ENCODE data around the gene CNGA1. TPM values are rescaled to one million over a fixed set of nuclear protein-coding genes. Genes with fewer than 3 reads are reported as not detected.

The CNGA1 gene
- total and polyA plus RNA-seq, 4 donors, result 3.9 to 41.3 (median 17.1) TPM

DNA sequence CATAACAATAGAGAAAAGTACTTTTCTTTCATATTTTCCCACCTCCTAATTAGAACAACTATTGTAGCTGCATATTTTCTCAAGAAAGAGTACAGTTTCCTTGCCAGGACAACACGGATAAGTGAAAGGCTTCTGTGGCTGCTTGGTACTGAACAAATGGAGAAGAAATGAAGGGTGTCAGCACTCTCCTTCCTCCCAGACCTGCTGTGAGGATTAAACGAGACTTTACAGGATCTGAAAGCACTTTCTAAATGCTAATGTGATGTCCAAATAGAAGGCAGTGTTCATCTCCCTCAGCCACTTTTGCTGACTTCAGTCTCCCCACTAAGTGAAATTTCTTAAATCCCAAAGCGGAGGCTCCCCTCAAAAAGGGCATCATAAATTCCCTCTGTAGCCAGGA is 14.0 kb upstream of the CNGA1 start:
- no peak overlapping the region for H3K27ac ChIP-seq (ENCODE audit: low read depth in 1 of 2, low read length in 2 of 2)
- TF ChIP-seq MAX (IDR thresholded peaks at IDR 0.05) (no peak), HNF4G (IDR thresholded peaks at IDR 0.05) (no peak), NR2F2 (IDR thresholded peaks at IDR 0.05) (no peak), JUND (IDR thresholded peaks at IDR 0.05) (no peak), RAD21 (IDR thresholded peaks at IDR 0.05) (no peak), ZBTB33 (IDR thresholded peaks at IDR 0.05) (no peak), FOXA2 (IDR thresholded peaks at IDR 0.05) (no peak), CTCF (IDR thresholded peaks at IDR 0.05; ENCODE audit: low read depth, low read length, missing input control) (no peak), FOXA1 (IDR thresholded peaks at IDR 0.05) (no peak), EGR1 (IDR thresholded peaks at IDR 0.05; ENCODE audit: low read depth in 2 of 2) (no peak), RXRA (IDR thresholded peaks at IDR 0.05) (no peak)
- TF ChIP-seq, protein P1, sequence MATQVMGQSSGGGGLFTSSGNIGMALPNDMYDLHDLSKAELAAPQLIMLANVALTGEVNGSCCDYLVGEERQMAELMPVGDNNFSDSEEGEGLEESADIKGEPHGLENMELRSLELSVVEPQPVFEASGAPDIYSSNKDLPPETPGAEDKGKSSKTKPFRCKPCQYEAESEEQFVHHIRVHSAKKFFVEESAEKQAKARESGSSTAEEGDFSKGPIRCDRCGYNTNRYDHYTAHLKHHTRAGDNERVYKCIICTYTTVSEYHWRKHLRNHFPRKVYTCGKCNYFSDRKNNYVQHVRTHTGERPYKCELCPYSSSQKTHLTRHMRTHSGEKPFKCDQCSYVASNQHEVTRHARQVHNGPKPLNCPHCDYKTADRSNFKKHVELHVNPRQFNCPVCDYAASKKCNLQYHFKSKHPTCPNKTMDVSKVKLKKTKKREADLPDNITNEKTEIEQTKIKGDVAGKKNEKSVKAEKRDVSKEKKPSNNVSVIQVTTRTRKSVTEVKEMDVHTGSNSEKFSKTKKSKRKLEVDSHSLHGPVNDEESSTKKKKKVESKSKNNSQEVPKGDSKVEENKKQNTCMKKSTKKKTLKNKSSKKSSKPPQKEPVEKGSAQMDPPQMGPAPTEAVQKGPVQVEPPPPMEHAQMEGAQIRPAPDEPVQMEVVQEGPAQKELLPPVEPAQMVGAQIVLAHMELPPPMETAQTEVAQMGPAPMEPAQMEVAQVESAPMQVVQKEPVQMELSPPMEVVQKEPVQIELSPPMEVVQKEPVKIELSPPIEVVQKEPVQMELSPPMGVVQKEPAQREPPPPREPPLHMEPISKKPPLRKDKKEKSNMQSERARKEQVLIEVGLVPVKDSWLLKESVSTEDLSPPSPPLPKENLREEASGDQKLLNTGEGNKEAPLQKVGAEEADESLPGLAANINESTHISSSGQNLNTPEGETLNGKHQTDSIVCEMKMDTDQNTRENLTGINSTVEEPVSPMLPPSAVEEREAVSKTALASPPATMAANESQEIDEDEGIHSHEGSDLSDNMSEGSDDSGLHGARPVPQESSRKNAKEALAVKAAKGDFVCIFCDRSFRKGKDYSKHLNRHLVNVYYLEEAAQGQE (IDR thresholded peaks at IDR 0.05), result no peak
- H3K4me3 ChIP-seq (ENCODE audit: low read depth in 1 of 3, low read length in 3 of 3), result no peak overlapping the region
- no peaks in the 10 kb centered on the region for H3K27me3 ChIP-seq (ENCODE audit: control insufficient read depth in 4 of 4, insufficient read depth in 4 of 4, low read length in 3 of 4)
- no peak overlapping the region for H3K9ac ChIP-seq (ENCODE audit: low read depth in 1 of 2, low read length in 2 of 2)
- peaks cover 0 to 19% (median 10%) of the 10 kb centered on the region in 4 donors for H3K36me3 ChIP-seq (ENCODE audit: control insufficient read depth in 4 of 4, insufficient read depth in 3 of 4, low read depth in 1 of 4, low read length in 3 of 4)
- WGBS, result 83% methylated on average over 3 of the region's 3 CpGs
- no peak for DNase-seq (ENCODE audit: low spot score)
- H3K4me1 ChIP-seq (ENCODE audit: control insufficient read depth in 4 of 4, insufficient read depth in 4 of 4, low read length in 3 of 4), result peaks cover 9 to 21% (median 11%) of the 10 kb centered on the region in 4 donors
- H3K9me3 ChIP-seq (ENCODE audit: control insufficient read depth in 4 of 4, low read length in 3 of 4), result no peaks in the 10 kb centered on the region

DNA sequence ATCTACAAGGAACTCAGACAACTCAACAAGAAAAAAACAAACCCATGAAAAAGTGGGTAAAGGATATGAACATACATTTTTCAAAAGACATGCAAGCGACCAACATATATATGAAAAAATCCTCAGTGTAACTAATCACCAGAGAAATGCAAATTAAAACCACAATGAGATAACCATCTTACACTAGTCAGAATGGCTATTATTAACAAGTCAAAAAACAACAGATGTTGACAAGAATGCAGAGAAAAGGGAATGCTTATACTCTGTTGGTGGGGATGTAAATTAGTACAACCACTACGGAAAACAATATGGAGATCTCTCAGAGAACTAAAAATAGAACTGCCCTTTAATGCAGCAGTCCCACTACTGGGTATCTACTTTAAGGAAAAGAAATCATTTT is 12.2 kb upstream of the CNGA1 start:
- Histone ChIP-seq H3K4me1 (ENCODE audit: control insufficient read depth in 4 of 4, insufficient read depth in 4 of 4, low read length in 3 of 4) (peaks cover 9 to 19% (median 11%) of the 10 kb centered on the region in 4 donors), H3K36me3 (ENCODE audit: control insufficient read depth in 4 of 4, insufficient read depth in 3 of 4, low read depth in 1 of 4, low read length in 3 of 4) (peaks cover 0 to 18% (median 9%) of the 10 kb centered on the region in 4 donors), H3K4me3 (ENCODE audit: low read depth in 1 of 3, low read length in 3 of 3) (no peak overlapping the region), H3K9ac (ENCODE audit: low read depth in 1 of 2, low read length in 2 of 2) (no peak overlapping the region), H3K27ac (ENCODE audit: low read depth in 1 of 2, low read length in 2 of 2) (no peak overlapping the region), H3K9me3 (ENCODE audit: control insufficient read depth in 4 of 4, low read length in 3 of 4) (no peaks in the 10 kb centered on the region), H3K27me3 (ENCODE audit: control insufficient read depth in 4 of 4, insufficient read depth in 4 of 4, low read length in 3 of 4) (no peaks in the 10 kb centered on the region)
- DNase-seq (ENCODE audit: low spot score), result no peak
- no peak for TF ChIP-seq HNF4G (IDR thresholded peaks at IDR 0.05)
- no peak for TF ChIP-seq CTCF (IDR thresholded peaks at IDR 0.05; ENCODE audit: low read depth, low read length, missing input control)
- TF ChIP-seq RXRA (IDR thresholded peaks at IDR 0.05), result no peak
- no peak for TF ChIP-seq SP1 (IDR thresholded peaks at IDR 0.05)
- no peak for TF ChIP-seq NR2F2 (IDR thresholded peaks at IDR 0.05)
- TF ChIP-seq TAF1 (conservative IDR thresholded peaks at IDR 0.05), result no peak
- 62% methylated on average over 2 of the region's 2 CpGs for WGBS

Measured in liver (tissue), 9 donors.